ENCODE results near the gene CTBS. TPM values are rescaled to one million over a fixed set of nuclear protein-coding genes. Genes with fewer than 3 reads are reported as not detected.
A peak's percentile ranks its signal among the peaks of the same experiment; 100 is the strongest.

The CTBS gene
- total and polyA plus RNA-seq, 2 of the 8 experiments (the other 6 are each of a cell fraction or from before 2014, with no cell fraction given): 3.3 to 4.1 TPM

DNA sequence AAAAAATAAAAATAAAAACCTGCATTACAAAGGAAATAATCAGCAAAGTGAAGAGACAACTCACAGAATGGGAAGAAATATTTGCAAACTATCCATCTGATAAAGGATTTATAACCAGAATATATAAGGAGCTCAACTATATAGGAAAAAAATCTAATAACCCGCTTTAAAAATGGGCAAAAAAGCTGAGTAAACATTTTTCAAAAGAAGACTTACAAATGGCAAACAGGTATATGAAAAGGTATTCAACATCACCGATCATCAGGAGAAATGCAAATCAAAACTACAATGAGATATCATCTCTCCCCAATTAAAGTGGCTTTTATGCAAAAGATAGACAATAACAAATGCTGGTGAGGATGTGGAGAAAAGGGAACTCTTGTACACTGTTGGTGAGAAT, 64.1 kb downstream of the CTBS start:
- no peak overlapping the region for H3K56ac ChIP-seq (replicated peaks; ENCODE audit: insufficient read length, low read depth, low read length)
- DNase-seq (ENCODE audit: low read depth in 1 of 2, low spot score in 2 of 2) (no peak), FAIRE-seq (no peak)
- H3K27ac ChIP-seq (ENCODE audit: low read depth, low read length): no peak overlapping the region
- no peak overlapping the region for H2BK12ac ChIP-seq (ENCODE audit: low read depth, low read length)
- no peak overlapping the region for H2BK15ac ChIP-seq (ENCODE audit: low read length)
- peaks cover 4% of the 10 kb centered on the region; the same call in 1 of the 2 replicates for H3K23me2 ChIP-seq (ENCODE audit: low read depth, low read length)
- no peak overlapping the region for H3K4ac ChIP-seq (replicated peaks; ENCODE audit: insufficient read length, low read depth, low read length)
- no peak overlapping the region for H3K4me3 ChIP-seq (ENCODE audit: extremely low read depth in 1 of 4, insufficient read depth in 2 of 4, low read depth in 3 of 4, low read length in 4 of 4)
- WGBS, 2 experiments (ENCODE audit: extremely low coverage in 1 of 2, insufficient coverage in 1 of 2, insufficient read length in 1 of 2, insufficient replicate concordance in 2 of 2, low coverage in 1 of 2, low lambda C conversion rate in 2 of 2, missing lambda C conversion rate in 1 of 2): 73% methylated on average over 2 of the region's 2 CpGs; no CpG with 5 or more reads in 1 of the 2 experiments
- H4K20me1 ChIP-seq (replicated peaks in 1 of 2; ENCODE audit: control insufficient read depth in 1 of 2, insufficient read depth in 2 of 2, low read length in 2 of 2): peaks cover 0 to 1% of the 10 kb centered on the region in 2 experiments
- no peak for TF ChIP-seq EP300 (IDR thresholded peaks at IDR 0.05; ENCODE audit: borderline replicate concordance in 1 of 2, low read depth in 2 of 2, low read length in 2 of 2)
- 0 out of 2 replicates have a peak, but pooled peaks have one; percentile 22 for TF ChIP-seq MAFK (IDR thresholded peaks at IDR 0.05; ENCODE audit: low read depth, low read length)
- TF ChIP-seq PHF8 (conservative IDR thresholded peaks at IDR 0.05; ENCODE audit: low read depth, low read length): no peak
- H3K79me1 ChIP-seq (ENCODE audit: low read depth, low read length): no peaks in the 10 kb centered on the region
- H3K9ac ChIP-seq (replicated peaks in 1 of 4; ENCODE audit: extremely low read depth in 1 of 4, low read depth in 3 of 4, low read length in 3 of 4): no peak overlapping the region
- H3K18ac ChIP-seq (ENCODE audit: extremely low read depth, low read length): no peak overlapping the region
- H2BK5ac ChIP-seq (ENCODE audit: low read depth, low read length): no peak overlapping the region
- H2BK120ac ChIP-seq (replicated peaks; ENCODE audit: low read depth, low read length): no peak overlapping the region
- H4K8ac ChIP-seq (ENCODE audit: extremely low read depth, insufficient read depth, low read length): no peak overlapping the region
- H3K4me1 ChIP-seq (replicated peaks in 1 of 4; ENCODE audit: control insufficient read depth in 3 of 4, insufficient read depth in 4 of 4, low read length in 3 of 4): peaks cover 0 to 2% (median 0%) of the 10 kb centered on the region in 4 experiments; a peak in 4 of 7 replicates
- H2AK5ac ChIP-seq (ENCODE audit: low read depth, low read length): no peak overlapping the region
- no peak overlapping the region for H3K4me2 ChIP-seq (ENCODE audit: insufficient read depth in 1 of 2, low read depth in 2 of 2, low read length in 2 of 2)
- H4K91ac ChIP-seq (replicated peaks; ENCODE audit: insufficient read length, low read length): no peak overlapping the region
- H3K9me3 ChIP-seq (ENCODE audit: insufficient read depth in 2 of 2, low read depth in 1 of 2, low read length in 1 of 2): no peaks in the 10 kb centered on the region
- H3K23ac ChIP-seq (ENCODE audit: insufficient read length): no peak overlapping the region
- H3K36me3 ChIP-seq (ENCODE audit: control insufficient read depth in 2 of 4, insufficient read depth in 4 of 4, low read length in 3 of 4): no peaks in the 10 kb centered on the region
- H3K27me3 ChIP-seq (replicated peaks in 1 of 4; ENCODE audit: control insufficient read depth in 3 of 4, extremely low read depth in 1 of 4, insufficient read depth in 3 of 4, low read length in 3 of 4): no peaks in the 10 kb centered on the region
- no peak overlapping the region for H2BK20ac ChIP-seq (ENCODE audit: low read length)
- CTCF ChIA-PET (ENCODE audit: partially characterized antibody): interaction anchor here (1.0 kb wide), 1 partner anchor 32 kb away, joined by 4 read pairs; no protein-coding TSS in a partner anchor
- no peak overlapping the region for H2AFZ ChIP-seq (ENCODE audit: low read length)
- POLR2A ChIA-PET (ENCODE audit: partially characterized antibody): no interaction called here
- no peak overlapping the region for H4K5ac ChIP-seq (ENCODE audit: insufficient read length, low read depth, low read length)
- H3K79me2 ChIP-seq (ENCODE audit: control insufficient read depth in 1 of 2, insufficient read depth in 2 of 2, low read length in 2 of 2): peaks cover 0 to 4% of the 10 kb centered on the region in 2 experiments; a peak in 2 of 4 replicates
- no peak overlapping the region for H3K14ac ChIP-seq (ENCODE audit: insufficient read length)

All from H1 (cell line).